GM21825 (cell line): Measurements from ENCODE around the gene PRKCSH.

Experiments
- ATAC-seq: cut with Tn5 transposase; IDR thresholded peaks from one replicate; pipeline ENCODE4 v1.9.1; 2021; ENCODE audit warnings: mild to moderate bottlenecking, moderate library complexity; ENCODE audit not compliant: unreplicated experiment

PRKCSH gene

GRCh38 chr19:11499220-11499726 lies 63.8 kb downstream of the PRKCSH start:
- ATAC-seq = no peak

- no peak for ATAC-seq
Observed at GRCh38 chr19:11499890-11500420, 64.5 kb downstream of the PRKCSH start.
